ENCODE measurements around the gene UPB1.

GRCh38 chr22:24471570-24471969 is 23.6 kb upstream of the UPB1 start:
- TF ChIP-seq CTCF (IDR thresholded peaks at IDR 0.05; ENCODE audit: insufficient read depth, low read length) = no peak
- no peak for TF ChIP-seq POLR2AphosphoS5 (IDR thresholded peaks at IDR 0.05; ENCODE audit: low read depth)
- no peak for TF ChIP-seq REST (IDR thresholded peaks at IDR 0.05; ENCODE audit: insufficient replicate concordance, low read depth)
- no peak for TF ChIP-seq GABPA (IDR thresholded peaks at IDR 0.05; ENCODE audit: low read depth)
- no peak for TF ChIP-seq SPI1 (IDR thresholded peaks at IDR 0.05; ENCODE audit: borderline replicate concordance, low read depth)

All from HL-60 (cell line).